Activated T-cell treated with anti-CD3 and anti-CD28 coated beads, Interleukin-2, amount 50 U/mL, for 4 hours (primary cell): Measurements from ENCODE around the gene FOXE1. TPM values are rescaled to one million over a fixed set of nuclear protein-coding genes. Genes with fewer than 3 reads are reported as not detected.

Source experiments
- ATAC-seq, 2 donors: fragments of 200-7000 bp; cut with Tn5 transposase; one replicate each; pipeline ENCODE4 v1.10.0; 2021
- DNase-seq: peaks from one replicate; pipeline ENCODE4 v3.0.0-alpha.2; 2020
- H3K27me3 Mint-ChIP-seq: one replicate; pipeline ENCODE4 v1.8.0; 2021; ENCODE audit warnings: low read depth, mixed read lengths
- H3K36me3 Mint-ChIP-seq: one replicate; pipeline ENCODE4 v1.8.0; 2022; ENCODE audit warnings: mixed read lengths; ENCODE audit not compliant: insufficient read depth
- H3K4me1 Mint-ChIP-seq: one replicate; pipeline ENCODE4 v1.8.0; 2021; ENCODE audit warnings: low read depth, mixed read lengths
- H3K4me3 Mint-ChIP-seq: one replicate; pipeline ENCODE4 v1.8.0; 2021; ENCODE audit warnings: mild to moderate bottlenecking, moderate library complexity, mixed read lengths
- H3K9me3 Mint-ChIP-seq: one replicate; pipeline ENCODE4 v1.8.0; 2021; ENCODE audit warnings: mixed read lengths
- total RNA-seq, 3 donors: library from RNA; stranded (reverse); gene quantifications; one replicate each; pipeline ENCODE4 v1.2.1, GENCODE V29; 2021

The FOXE1 gene
- total RNA-seq, 3 donors from 2014 or later, result not detected

DNA sequence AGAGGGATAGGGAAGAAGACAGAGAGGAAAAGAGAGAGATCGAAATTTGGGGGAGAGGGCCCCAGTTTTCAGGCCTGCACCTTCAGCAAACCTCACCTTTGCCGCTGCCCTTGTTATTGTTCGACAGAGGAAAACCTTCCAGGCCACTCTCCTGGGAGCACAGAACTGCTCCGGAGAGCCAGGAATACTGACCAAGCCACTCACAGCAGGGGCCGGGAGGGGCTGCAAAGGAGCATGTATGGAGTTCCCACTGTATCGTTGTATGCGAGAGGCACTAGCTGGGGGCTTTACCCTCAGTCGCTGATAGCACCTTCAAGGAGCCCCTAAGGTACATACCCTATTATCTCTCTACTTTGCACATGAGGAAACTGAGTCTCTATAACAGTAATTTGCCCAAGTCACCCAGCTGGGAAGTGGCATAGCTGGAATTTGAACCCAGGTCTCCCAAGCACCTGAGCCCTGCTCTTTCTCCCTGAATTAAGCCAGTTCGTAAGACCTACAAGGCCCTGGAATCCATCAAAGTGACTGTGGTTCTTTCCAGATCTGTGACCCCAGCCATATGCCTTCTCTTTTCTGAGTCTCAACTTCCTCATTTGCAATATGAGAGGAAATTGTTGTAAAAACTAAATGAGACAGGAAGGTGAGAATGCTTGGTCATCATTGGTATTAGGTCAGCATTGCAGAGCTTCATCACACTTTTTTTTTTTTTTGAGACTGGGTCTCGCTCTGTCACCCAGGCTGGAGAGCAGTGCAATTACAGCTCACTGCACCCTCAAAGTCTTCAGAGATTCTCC, 21.0 kb upstream of the FOXE1 start:
- Mint-ChIP-seq H3K4me3 (no peak overlapping the region), H3K27me3 (peaks cover 15% of the 10 kb centered on the region), H3K9me3 (no peaks in the 10 kb centered on the region), H3K36me3 (no peaks in the 10 kb centered on the region), H3K4me1 (no peaks in the 10 kb centered on the region)
- DNase-seq, result no peak
- ATAC-seq, result no peak

DNA sequence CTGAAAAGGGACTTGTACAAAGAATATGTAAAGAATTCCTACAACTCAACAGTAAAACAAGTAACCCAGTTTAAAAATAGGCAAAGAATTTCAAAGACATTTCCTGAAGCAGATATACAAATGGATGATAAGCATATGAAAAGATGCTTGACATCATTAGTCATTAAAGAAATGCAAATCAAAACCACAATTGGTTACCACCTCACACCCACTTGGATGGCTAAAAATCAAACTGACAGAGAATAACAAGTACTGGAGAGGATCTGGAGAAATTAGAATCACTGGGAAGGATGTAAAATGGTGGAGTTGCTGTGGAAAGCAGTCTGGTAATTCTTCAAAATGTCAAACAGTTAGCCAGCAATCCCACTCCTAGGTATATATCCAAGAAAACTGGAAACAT, 12.5 kb upstream of the FOXE1 start:
- DNase-seq (no peak), ATAC-seq (no peak)
- H3K4me1 Mint-ChIP-seq, result no peaks in the 10 kb centered on the region
- no peaks in the 10 kb centered on the region for H3K9me3 Mint-ChIP-seq
- no peak overlapping the region for H3K4me3 Mint-ChIP-seq
- peaks cover 56% of the 10 kb centered on the region for H3K27me3 Mint-ChIP-seq
- no peaks in the 10 kb centered on the region for H3K36me3 Mint-ChIP-seq

DNA sequence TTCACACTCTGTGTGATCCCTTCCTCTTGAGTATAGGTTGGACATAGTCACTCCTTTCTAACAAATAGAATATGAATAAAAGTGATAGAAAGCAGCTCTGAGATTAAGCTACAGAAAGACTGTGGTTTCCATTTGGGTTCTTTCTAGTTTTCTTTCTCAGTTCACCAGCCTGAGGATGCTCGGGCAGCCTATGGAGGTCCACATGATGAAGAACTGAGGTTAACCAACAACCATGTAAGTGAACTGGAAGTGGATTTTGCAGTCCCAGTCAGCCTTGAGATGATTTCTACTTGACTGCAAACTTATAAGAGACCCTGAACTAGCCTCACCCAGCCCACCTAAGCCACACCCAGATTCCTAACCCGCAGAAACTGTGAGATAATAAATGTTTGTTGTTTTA, 10.1 kb upstream of the FOXE1 start:
- ATAC-seq (peak in 1 of 2 donors; percentile 27), DNase-seq (no peak)
- H3K36me3 Mint-ChIP-seq, result no peaks in the 10 kb centered on the region
- peaks cover 3% of the 10 kb centered on the region for H3K4me1 Mint-ChIP-seq
- no peak overlapping the region for H3K4me3 Mint-ChIP-seq
- H3K9me3 Mint-ChIP-seq, result no peaks in the 10 kb centered on the region
- H3K27me3 Mint-ChIP-seq, result peaks cover 61% of the 10 kb centered on the region

DNA sequence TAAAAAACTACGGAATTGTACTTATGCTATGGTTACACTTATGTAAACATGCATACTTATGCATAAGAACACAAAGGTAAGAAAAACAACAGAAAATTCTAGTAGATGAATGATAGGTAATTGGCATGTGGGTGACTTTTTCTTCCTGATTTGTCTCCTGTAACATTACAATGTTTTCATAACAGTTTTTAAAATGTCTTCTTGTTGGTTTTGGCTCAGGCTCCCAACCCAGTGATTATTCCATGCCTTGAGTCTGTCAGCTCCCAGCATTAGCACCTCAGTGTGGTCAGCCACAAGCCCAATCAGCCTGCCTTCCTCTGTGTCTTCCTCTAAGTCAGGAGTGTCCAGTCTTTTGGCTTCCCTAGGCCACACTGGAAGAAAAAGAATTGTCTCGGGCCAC, 7.9 kb upstream of the FOXE1 start:
- Mint-ChIP-seq H3K4me3 (no peak overlapping the region), H3K27me3 (peaks cover 70% of the 10 kb centered on the region), H3K9me3 (no peaks in the 10 kb centered on the region), H3K36me3 (no peaks in the 10 kb centered on the region), H3K4me1 (peaks cover 16% of the 10 kb centered on the region)
- no peak for DNase-seq
- no peak for ATAC-seq

DNA sequence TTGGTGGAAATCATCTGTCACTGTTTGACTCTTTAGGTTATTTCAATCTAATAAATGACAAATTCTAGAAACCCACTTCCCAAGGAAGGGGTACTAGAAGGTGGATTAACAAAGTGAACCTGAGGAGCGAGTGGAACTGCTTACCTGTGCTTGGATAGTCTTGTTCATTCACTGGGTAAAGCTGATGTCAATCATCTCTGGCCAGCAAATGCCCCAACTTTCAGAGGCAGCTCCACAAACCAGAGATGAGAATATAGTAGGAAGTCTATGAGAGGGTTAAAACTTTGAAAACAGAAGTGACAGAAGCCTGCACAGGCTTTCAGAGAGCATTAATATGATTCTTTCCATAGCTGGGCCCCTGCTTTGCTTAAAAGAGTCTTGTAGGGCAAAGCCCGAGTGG, 7.3 kb upstream of the FOXE1 start:
- ATAC-seq (no peak), DNase-seq (no peak)
- H3K9me3 Mint-ChIP-seq, result no peaks in the 10 kb centered on the region
- peaks cover 18% of the 10 kb centered on the region for H3K4me1 Mint-ChIP-seq
- peaks cover 71% of the 10 kb centered on the region for H3K27me3 Mint-ChIP-seq
- no peaks in the 10 kb centered on the region for H3K36me3 Mint-ChIP-seq
- H3K4me3 Mint-ChIP-seq, result no peak overlapping the region

DNA sequence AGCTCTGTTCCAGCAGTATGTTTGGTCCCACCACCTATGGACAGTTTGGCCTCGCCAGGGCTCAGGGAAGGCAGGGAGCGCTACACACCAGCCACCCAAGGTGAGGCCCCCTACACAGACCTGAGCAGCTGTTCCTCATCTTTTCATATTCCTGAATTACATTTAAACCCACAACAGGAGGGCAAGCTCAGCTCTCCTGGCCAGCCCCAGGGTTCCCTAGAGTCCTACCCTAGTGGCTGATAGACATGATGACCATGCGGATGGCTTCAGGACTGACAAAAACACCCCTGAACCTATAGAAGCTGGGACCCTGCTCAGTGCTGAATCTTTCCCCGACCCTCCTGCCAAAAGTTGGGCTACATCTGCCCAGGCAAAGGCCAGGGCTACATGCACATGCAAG, 6.7 kb upstream of the FOXE1 start:
- peaks cover 70% of the 10 kb centered on the region for H3K27me3 Mint-ChIP-seq
- DNase-seq, result no peak
- peaks cover 18% of the 10 kb centered on the region for H3K4me1 Mint-ChIP-seq
- no peaks in the 10 kb centered on the region for H3K36me3 Mint-ChIP-seq
- no peaks in the 10 kb centered on the region for H3K9me3 Mint-ChIP-seq
- no peak overlapping the region for H3K4me3 Mint-ChIP-seq
- ATAC-seq, result no peak

DNA sequence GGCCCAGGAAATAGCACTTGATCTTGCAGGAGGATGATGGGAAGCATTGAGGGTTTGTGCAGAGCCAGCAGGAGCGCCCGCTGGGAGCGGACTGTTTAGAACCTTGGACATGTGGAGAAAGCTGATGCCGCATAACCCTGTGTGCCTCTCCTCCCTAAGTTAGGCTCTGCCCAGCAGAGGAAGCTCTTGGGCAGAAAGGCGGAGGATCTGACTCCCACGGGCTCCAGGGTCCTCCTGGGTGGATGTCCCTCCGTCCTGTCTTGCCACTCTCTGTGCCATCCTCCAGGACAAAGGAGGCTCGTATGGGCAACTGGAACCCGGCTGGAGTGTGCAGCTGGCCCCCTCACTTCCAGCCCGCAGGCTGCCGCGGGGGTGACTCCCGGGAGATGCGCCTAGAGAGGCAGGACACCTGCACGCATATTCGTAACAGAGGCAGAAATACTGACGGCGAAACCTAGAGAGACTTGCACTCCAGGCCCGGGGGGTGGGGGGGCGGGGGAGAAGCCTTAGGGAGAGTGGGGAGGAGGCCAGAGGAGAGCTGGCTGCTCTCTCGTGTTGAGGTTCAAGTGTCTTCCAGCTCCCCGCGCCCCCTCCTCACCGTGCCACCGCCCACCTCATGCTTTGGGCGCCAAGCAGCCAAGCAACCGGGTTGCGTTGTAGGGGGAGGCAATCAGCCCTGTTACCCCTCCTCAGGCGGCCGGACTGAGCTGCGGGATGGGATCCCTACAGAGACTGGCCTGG, 5.4 kb upstream of the FOXE1 start:
- ATAC-seq (no peak), DNase-seq (no peak)
- no peaks in the 10 kb centered on the region for H3K36me3 Mint-ChIP-seq
- no peaks in the 10 kb centered on the region for H3K9me3 Mint-ChIP-seq
- H3K4me1 Mint-ChIP-seq, result peaks cover 21% of the 10 kb centered on the region
- no peak overlapping the region for H3K4me3 Mint-ChIP-seq
- peaks cover 75% of the 10 kb centered on the region for H3K27me3 Mint-ChIP-seq

DNA sequence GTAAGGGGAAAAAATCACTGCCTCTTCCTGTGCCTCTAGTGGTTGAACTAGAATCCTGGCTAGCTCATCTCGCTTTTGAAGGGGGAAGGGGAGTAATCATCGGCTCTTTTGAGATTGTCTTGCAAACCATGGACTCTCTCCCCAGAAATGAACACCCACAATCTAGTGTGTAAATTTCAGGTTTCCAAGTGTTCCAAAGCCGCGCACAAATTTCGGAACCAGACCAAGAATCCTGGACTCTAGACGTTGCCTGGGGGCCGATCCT, 4.9 kb upstream of the FOXE1 start:
- Mint-ChIP-seq H3K9me3 (no peaks in the 10 kb centered on the region), H3K36me3 (no peaks in the 10 kb centered on the region), H3K4me3 (peak overlapping the region; percentile 19), H3K4me1 (peaks cover 21% of the 10 kb centered on the region), H3K27me3 (peaks cover 72% of the 10 kb centered on the region)
- DNase-seq (no peak), ATAC-seq (no peak)

DNA sequence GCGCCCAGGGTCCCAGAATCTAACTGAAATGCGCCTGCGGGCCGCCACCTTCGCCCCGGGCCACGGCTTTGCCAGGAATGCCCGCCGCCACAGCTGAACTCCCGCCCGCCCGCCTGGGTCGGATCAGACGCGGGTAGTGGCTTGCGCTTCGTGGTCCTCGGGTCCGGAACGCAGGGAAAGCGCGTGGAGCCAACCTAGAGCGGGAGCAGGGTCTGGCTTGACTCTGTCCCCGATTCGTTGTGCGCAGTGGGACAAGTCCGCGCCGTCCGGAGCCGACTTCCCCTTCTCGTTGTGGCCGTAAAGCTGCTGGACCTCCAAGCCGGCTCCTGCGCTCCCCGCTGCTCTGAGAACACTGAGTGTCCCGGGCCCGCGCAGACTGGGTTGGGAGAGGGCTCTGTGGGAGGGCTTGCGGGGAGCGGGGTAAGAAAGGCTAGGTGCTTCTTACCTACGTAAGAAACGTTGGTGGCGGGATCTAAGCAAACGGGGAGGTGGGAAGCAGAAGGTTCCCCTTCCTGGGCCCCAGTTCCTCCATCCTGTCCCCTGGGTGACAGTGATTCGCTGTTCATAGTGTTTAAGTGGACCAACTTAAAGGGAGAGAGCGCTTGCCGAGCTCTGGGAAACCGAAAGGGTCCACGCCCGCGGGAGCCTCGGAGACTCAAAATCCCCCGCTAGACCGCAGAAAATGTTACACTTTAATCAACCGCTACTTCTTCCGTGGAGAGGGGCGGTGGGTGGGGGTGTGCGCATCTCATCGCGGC, 4.4 kb upstream of the FOXE1 start:
- H3K4me3 Mint-ChIP-seq, result peak overlapping the region; percentile 74
- H3K9me3 Mint-ChIP-seq, result no peaks in the 10 kb centered on the region
- peaks cover 21% of the 10 kb centered on the region for H3K4me1 Mint-ChIP-seq
- H3K27me3 Mint-ChIP-seq, result peaks cover 75% of the 10 kb centered on the region
- DNase-seq, result no peak
- peak; percentile 36 to 42 for ATAC-seq
- no peaks in the 10 kb centered on the region for H3K36me3 Mint-ChIP-seq

DNA sequence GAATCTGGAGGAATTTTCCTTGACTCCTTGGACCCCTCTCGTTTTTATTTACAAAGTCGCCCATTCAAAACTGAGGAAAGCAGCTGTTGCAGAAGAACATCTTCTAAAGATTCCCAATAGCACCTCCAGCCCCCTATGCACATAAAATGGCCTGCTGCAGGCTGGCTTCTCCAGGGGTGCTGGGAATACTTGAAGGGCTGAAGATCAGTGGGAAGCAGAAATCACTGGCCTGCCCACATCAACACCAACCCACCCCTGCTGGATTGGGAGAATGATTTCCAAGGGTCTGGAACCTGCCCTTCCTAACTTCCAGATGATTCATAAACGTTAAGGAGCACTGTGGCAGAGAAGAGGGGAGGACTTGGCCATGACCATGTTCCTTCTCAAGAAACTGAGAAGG, 3.0 kb upstream of the FOXE1 start:
- ATAC-seq (no peak), DNase-seq (no peak)
- peaks cover 80% of the 10 kb centered on the region for H3K27me3 Mint-ChIP-seq
- H3K4me3 Mint-ChIP-seq, result no peak overlapping the region
- H3K9me3 Mint-ChIP-seq, result no peaks in the 10 kb centered on the region
- H3K36me3 Mint-ChIP-seq, result no peaks in the 10 kb centered on the region
- peaks cover 24% of the 10 kb centered on the region for H3K4me1 Mint-ChIP-seq

DNA sequence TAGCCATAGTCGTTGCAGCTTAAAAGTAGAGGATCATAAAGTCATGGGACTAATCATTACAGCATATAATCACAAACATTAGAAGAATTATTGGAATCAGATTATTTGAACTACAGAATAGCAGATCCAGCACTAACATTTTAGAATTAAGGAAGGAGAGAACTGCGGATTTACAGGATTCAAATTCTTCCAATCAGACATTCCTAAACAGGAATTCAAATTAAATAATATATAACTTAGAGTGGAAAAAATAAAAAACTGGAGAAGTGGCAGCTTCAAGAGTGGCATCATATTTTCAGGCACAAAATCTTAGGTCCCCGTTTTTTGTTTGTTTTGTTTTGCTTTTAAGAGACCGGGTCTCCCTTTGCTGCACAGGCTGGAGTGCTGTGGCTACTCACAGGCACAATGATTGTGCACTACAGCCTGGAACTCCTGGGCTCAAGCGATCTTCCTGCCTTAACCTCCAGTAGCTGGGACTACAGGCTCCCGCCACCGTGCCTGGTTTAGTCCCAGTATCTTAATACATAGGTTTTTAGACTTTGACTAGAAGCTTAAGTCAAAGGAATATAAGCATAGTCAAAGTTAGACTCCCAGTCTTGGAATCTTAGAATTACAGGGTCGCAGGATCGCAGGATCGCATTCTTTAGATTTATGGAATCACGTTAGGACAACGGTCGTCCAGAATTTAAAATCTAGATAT, 2.1 kb upstream of the FOXE1 start:
- Mint-ChIP-seq H3K36me3 (no peaks in the 10 kb centered on the region), H3K4me1 (peaks cover 24% of the 10 kb centered on the region), H3K4me3 (no peak overlapping the region), H3K9me3 (no peaks in the 10 kb centered on the region), H3K27me3 (peaks cover 81% of the 10 kb centered on the region)
- DNase-seq (no peak), ATAC-seq (no peak)

DNA sequence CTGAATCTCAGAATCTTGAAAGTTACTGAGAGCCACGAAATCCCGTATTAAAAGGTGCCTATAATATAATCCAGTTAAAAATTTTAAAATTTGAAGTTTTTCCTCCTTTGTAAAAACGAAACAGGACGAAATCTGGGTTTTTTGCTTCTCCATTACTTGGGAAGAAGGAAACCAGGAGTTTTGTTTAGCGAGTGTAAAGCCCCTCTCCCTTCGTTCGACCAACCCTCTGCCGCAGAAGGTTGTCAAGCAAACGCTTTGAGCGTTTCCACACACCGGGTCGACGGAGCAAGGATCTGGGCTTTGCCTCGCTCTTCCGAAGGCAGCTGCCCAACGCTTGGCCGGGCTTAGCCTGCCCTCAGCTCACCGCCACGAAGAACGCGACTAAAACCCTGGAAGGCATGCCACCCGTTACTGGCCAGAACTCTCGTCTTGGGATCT, 1.6 kb upstream of the FOXE1 start:
- peaks cover 24% of the 10 kb centered on the region for H3K4me1 Mint-ChIP-seq
- DNase-seq (no peak), ATAC-seq (no peak)
- peaks cover 81% of the 10 kb centered on the region for H3K27me3 Mint-ChIP-seq
- H3K9me3 Mint-ChIP-seq, result no peaks in the 10 kb centered on the region
- no peaks in the 10 kb centered on the region for H3K36me3 Mint-ChIP-seq
- H3K4me3 Mint-ChIP-seq, result no peak overlapping the region

DNA sequence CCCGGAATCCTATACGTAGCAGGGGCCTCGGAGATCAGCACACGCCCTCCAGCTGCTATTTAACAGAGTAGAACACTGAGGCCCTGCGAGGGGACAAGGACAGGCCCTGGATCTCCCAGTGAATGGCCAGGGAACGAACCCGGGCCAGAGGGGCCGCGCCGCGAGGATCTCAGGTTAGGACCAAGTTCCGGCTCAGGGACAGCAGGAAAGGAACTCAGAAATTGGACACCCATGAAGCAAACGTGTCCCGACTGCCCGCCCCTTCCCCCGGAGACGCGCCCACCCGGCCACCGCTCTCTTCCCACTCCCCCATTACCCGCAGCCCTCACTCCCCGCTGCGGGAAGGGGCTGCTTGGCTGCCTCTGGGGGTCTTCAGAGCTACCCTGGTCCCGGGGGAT, 1.0 kb upstream of the FOXE1 start:
- Mint-ChIP-seq H3K4me1 (peaks cover 24% of the 10 kb centered on the region), H3K27me3 (peaks cover 80% of the 10 kb centered on the region), H3K9me3 (no peaks in the 10 kb centered on the region), H3K4me3 (no peak overlapping the region), H3K36me3 (no peaks in the 10 kb centered on the region)
- ATAC-seq, result no peak
- no peak for DNase-seq

DNA sequence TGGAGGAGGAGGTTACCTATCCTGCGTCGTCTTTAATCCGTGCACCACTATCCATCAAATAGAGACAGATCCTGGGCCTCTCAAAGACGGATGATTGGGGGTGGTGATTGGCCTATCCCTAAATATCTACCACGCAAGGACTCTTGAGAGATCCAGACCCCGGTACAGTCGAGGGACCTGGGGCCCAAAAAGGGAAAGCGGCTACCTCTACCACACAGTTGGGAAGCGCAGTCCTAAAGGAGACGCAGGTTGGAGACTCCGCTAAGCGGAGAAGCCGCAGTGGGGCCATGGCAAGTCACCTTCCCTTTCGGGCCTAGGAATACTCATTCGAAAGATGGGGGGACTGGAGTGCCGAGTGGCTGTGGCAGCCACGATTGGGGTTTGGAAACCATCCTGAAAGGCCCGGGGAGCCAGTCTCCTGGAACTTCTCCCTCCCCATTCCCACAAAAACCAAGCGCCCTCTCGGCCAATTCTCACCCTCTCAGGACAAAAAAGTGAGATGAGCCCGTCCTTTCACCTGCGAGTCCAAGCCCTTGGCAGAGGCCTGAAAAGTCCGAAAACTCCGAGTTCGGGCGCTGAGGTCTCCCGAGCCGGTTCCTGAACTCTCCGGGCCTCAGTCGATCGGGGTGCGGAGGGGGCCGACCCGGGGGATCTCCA, 499 bp upstream of the FOXE1 start:
- Mint-ChIP-seq H3K4me1 (peaks cover 25% of the 10 kb centered on the region), H3K27me3 (peaks cover 80% of the 10 kb centered on the region), H3K4me3 (no peak overlapping the region), H3K36me3 (no peaks in the 10 kb centered on the region), H3K9me3 (no peaks in the 10 kb centered on the region)
- no peak for DNase-seq
- ATAC-seq, result no peak
